Endometrial microvascular endothelial cells (primary cell): ENCODE data around the gene TMEM45B. TPM values are rescaled to one million over a fixed set of nuclear protein-coding genes. Genes with fewer than 3 reads are reported as not detected.
"Not testable (repeated sequence)": the region's sequence is repeated elsewhere in the genome, so short reads cannot be mapped to it uniquely, and the experiment has no call there.

ENCODE experiments used
- in situ Hi-C: cut with HindIII; loops from 2 replicates; pipeline ENCODE4 v1.10.0; 2017; ENCODE audit warnings: low sequenced_read_pairs, low pct_unique_long_range_greater_than_20kb; ENCODE audit errors: inconsistent ontology term
- total RNA-seq: library from RNA; depleted of rRNA; stranded (reverse); fragments of >200 nt; gene quantifications from one replicate; pipeline ENCODE4 v1.2.3, GENCODE V29; 2015; ENCODE audit errors: inconsistent ontology term

Gene TMEM45B
- total RNA-seq, 1 donor from 2014 or later = 0.93 TPM

DNA sequence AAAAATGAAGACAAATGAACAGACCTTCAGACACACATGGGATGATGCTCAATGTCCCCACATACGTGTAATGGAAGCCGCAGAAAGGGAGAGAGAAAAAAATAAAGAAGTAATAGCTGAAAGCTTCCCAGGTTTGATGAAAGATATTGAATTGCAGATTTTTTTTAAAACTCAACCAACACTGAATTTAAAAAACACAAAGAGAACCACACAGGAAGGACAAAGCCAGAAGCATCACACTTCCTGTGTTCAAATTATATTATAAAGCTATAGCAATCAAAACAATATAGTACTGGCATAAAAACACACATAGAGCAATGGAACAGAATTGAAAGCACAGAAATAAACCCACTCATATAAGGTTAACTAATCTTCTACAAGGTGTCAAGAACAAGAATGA, 26.5 kb downstream of the TMEM45B start:
- in situ Hi-C loops = no loop called here

- in situ Hi-C loops = no loop called here
These were observed 31.1 kb downstream of the TMEM45B start for GRCh38 chr11:129846508-129847335.

DNA sequence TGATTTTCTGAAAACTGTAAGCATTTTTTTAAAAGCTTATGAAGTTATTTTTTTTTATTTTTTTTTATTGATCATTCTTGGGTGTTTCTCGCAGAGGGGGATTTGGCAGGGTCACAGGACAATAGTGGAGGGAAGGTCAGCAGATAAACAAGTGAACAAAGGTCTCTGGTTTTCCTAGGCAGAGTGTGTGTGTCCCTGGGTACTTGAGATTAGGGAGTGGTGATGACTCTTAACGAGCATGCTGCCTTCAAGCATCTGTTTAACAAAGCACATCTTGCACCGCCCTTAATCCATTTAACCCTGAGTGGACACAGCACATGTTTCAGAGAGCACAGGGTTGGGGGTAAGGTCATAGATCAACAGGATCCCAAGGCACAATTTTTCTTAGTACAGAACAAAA, 31.7 kb downstream of the TMEM45B start:
- in situ Hi-C loops = not testable (repeated sequence)

DNA sequence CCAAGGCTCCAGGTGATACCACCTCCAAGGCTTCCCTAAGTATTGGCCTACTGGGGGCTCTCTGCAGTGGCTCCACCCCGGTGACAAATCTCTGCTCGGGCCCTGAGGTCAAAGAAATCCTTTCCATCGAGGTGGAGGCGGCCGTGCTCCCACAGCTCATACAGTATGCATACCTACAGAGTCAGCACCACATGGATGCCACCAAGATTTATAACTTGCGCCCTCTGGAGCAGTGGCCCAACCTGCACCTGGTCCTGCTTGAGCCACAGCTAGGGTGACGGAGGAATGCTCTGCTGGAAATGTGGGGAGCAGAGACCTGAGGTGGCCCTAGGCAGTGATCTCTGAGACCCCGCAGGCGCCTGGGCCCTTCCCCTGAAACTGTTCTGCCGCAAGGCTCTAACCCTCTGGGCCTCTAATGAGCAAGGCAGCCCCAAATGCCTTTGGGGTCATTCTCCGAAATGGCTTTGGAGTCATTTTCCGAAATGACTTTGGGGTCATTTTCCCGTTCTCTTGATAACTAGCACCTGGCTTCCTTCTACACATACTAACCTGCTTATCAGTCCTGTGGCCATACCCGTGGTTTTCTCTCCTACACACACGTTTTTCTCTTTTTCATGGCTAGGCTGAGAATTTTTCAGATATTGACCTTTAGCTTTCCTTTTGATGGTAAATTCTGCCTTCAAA, 33.9 kb downstream of the TMEM45B start:
- in situ Hi-C loops = no loop called here

DNA sequence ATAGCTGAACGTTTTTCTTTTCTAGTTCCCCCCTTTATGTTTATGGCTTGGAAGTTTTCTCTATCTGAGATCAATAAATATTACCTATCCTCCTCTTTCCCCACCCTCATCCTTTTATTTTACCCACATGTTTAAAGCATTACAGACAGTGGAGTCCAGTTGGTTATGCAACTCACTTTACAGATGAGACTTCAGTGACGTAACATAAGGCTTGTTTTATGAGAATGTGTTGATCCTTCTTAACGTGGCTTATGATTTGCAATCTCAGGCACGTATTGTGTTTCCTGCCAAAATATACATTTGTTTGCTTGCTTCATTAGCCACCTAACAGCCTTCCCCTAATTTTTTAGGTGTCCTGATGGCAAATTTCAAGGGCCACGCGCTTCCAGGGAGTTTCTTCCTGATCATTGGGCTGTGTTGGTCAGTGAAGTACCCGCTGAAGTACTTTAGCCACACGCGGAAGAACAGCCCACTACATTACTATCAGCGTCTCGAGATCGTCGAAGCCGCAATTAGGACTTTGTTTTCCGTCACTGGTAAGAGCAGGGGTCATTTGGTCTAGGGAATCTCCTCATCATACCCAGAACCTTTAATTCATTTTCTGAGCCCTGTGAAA, 36.6 kb downstream of the TMEM45B start:
- in situ Hi-C loops = no loop called here

DNA sequence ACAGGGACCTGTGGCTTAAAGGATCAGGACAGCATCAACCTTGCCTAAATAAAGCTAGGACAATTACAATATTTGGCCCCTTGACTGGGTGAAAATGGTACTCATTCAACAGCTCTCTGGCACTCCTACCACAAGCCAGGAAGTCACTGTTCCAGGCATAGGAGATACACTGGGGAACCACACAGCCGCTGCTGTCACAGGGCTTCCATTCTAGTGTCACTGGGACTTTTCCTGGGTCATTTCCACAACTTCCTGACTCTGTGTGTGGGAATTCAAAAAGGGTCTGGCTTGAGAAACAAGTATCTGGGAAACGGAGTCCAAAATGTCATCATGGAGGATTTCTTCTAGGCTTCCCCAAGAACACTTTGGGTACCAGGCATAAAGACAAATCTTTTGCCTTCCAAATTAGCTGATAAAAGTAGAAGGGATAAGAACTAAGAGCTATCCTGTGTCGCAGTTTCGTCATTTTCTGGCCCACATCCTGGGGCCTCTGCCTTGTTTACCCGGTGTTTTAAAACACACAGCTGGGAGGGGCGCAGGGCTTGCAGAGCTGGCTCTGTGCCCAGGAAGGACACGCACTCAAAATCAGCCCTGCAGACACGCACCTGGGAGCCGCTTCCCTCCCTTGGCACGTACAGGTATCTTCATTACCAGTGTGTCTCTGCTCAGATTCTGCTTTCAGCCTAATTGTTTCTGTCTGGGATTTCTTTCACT, 38.0 kb downstream of the TMEM45B start:
- in situ Hi-C loops = no loop called here

- in situ Hi-C loops = no loop called here
These were observed 38.7 kb downstream of the TMEM45B start for GRCh38 chr11:129854232-129854805.

GRCh38 chr11:129855086-129855485, 39.4 kb downstream of the TMEM45B start:
- in situ Hi-C loops = no loop called here

GRCh38 chr11:129856036-129856435, 40.4 kb downstream of the TMEM45B start:
- in situ Hi-C loops = no loop called here

GRCh38 chr11:129861702-129862522, 46.3 kb downstream of the TMEM45B start:
- in situ Hi-C loops = no loop called here

DNA sequence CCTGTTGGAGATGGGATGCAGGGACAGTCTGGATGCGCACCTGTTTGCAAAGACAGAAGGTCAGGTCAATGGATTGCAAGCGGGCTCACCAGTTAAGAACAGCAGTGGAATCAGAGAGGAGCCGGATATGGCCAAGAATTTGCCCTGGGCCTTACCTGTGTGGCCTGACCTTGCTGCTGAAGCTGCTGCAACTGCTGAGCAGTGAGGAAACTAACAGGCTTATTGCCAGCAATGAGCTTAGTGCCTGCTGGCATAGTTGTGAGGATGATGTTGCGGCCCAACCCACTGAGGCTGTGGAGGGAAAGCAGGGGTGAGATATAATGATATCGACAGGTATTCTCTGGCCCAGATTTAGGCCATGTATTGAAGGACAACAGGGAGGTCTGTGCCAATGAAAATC, 49.2 kb downstream of the TMEM45B start:
- in situ Hi-C loops = no loop called here

GRCh38 chr11:129865701-129866100, 50.1 kb downstream of the TMEM45B start:
- in situ Hi-C loops = no loop called here

- in situ Hi-C loops = no loop called here
These were observed 50.7 kb downstream of the TMEM45B start for GRCh38 chr11:129866311-129866710.

GRCh38 chr11:129868626-129869025, 53.0 kb downstream of the TMEM45B start:
- in situ Hi-C loops = not testable (repeated sequence)

GRCh38 chr11:129871914-129872313, 56.3 kb downstream of the TMEM45B start:
- in situ Hi-C loops = no loop called here

GRCh38 chr11:129880311-129880710, 64.7 kb downstream of the TMEM45B start:
- in situ Hi-C loops = no loop called here

- in situ Hi-C loops = no loop called here
These were observed 66.0 kb downstream of the TMEM45B start for GRCh38 chr11:129881570-129882170.

DNA sequence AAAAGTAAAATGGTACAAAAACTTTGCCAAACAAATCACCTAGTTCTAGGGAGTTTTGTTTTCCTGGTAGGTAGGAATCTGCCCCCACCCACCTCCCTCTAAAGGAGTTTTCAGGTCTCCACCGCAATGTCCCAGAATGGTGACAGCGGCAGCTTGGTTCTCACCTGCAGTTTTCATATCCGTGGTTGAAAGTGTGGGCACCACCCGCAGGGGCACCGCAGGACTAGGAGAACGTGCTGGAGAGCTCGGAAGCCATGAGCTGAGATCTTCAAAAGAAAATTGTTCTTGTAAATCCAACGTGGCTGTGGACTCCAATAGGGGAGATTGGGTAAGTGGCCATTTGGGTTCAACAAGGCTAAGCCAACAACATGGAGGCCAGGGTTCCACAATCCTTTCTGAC, 68.9 kb downstream of the TMEM45B start:
- in situ Hi-C loops = no loop called here
